ENCODE measurements around the gene CCDC102B. TPM values are rescaled to one million over a fixed set of nuclear protein-coding genes. Genes with fewer than 3 reads are reported as not detected.
"Not testable (repeated sequence)": the region's sequence is repeated elsewhere in the genome, so short reads cannot be mapped to it uniquely, and the experiment has no call there.

CCDC102B gene
- total RNA-seq, 1 donor from 2014 or later: 1.3 TPM

GRCh38 chr18:68790290-68790689 is 7.6 kb upstream of the CCDC102B start:
- not testable (repeated sequence) for H3K9me3 Mint-ChIP-seq

DNA sequence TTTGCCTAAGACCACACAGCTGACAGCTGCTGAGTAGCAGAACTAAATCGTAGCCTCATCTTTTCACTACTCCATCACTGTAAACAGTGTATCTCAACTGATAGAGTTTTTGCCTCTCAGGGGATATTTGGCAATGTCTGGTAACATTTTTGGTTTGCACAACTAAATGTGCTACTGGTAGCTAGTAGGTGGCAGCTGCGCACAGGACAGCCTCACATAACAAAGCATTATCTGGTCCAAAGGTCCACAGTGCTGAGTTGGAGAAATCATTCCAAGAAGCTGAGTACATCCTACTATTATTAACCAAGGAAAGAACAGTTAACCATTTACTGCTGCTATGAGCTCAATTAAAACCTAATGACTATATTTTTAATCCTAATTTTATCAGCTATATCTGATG is 6.1 kb upstream of the CCDC102B start:
- no peak overlapping the region for H3K4me3 Mint-ChIP-seq (ENCODE audit: low read depth)
- no peaks in the 10 kb centered on the region for H3K36me3 Mint-ChIP-seq (ENCODE audit: low read depth)
- no peaks in the 10 kb centered on the region for H3K4me1 Mint-ChIP-seq (ENCODE audit: low read depth)
- H3K27me3 Mint-ChIP-seq (ENCODE audit: low read depth): no peaks in the 10 kb centered on the region
- H3K27ac Mint-ChIP-seq: no peak overlapping the region
- intact Hi-C loops (cut with micrococcal nuclease): no loop called here
- H3K9me3 Mint-ChIP-seq: no peaks in the 10 kb centered on the region
- no peak for DNase-seq (ENCODE audit: low spot score)

More at GRCh38 chr18:68790290-68790689, 7.6 kb upstream of the CCDC102B start:
- H3K27me3 Mint-ChIP-seq (ENCODE audit: low read depth); DNase-seq (ENCODE audit: low spot score); H3K27ac Mint-ChIP-seq; H3K4me3 Mint-ChIP-seq (ENCODE audit: low read depth); H3K36me3 Mint-ChIP-seq (ENCODE audit: low read depth); H3K4me1 Mint-ChIP-seq (ENCODE audit: low read depth); intact Hi-C loops (cut with micrococcal nuclease): not testable (repeated sequence)

GRCh38 chr18:68793951-68794350 is 3.9 kb upstream of the CCDC102B start:
- Mint-ChIP-seq H3K36me3 (ENCODE audit: low read depth) (no peaks in the 10 kb centered on the region), H3K9me3 (no peaks in the 10 kb centered on the region), H3K4me3 (ENCODE audit: low read depth) (no peak overlapping the region), H3K4me1 (ENCODE audit: low read depth) (no peaks in the 10 kb centered on the region), H3K27me3 (ENCODE audit: low read depth) (no peaks in the 10 kb centered on the region), H3K27ac (no peak overlapping the region)
- no peak for DNase-seq (ENCODE audit: low spot score)
- intact Hi-C loops (cut with micrococcal nuclease): no loop called here

DNA sequence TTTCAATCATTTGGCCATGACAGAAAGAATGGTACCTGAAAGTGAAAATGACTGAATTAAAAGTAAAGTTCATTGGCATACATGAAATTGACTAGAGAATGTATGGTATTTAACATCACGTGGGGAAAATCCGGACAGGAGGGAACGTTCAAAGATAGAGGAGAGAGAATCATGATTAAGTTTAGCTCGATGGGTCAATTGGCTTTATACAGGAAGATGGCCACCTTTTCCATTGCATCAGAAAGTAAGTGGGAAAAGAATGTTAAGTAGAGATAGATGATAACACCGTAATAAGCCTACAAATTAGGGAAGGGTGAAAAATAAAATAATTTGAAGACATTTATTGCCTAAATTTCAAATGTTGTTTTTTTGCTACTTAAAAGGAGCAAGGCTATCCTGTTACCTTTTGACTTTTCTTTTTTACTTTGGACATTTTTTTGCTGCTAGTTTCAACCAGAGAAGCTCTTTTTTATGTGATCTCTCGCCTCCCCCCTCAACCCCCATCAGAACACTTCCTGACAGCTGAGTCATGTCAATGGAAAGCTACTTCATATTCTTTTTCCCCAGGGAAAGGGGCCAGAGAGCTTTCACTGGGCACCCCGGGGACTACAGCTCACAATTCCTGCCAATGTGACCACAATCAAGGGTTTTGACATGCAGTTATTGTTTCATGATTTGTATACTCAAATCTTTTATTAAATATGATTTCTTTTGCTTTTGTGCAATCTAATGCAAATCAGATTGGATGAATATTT is 767 bp upstream of the CCDC102B start:
- Mint-ChIP-seq H3K36me3 (ENCODE audit: low read depth) (no peaks in the 10 kb centered on the region), H3K27ac (no peak overlapping the region), H3K4me1 (ENCODE audit: low read depth) (no peaks in the 10 kb centered on the region), H3K9me3 (no peaks in the 10 kb centered on the region), H3K4me3 (ENCODE audit: low read depth) (no peak overlapping the region), H3K27me3 (ENCODE audit: low read depth) (no peaks in the 10 kb centered on the region)
- intact Hi-C loops (cut with micrococcal nuclease): no loop called here
- no peak for DNase-seq (ENCODE audit: low spot score)

DNA sequence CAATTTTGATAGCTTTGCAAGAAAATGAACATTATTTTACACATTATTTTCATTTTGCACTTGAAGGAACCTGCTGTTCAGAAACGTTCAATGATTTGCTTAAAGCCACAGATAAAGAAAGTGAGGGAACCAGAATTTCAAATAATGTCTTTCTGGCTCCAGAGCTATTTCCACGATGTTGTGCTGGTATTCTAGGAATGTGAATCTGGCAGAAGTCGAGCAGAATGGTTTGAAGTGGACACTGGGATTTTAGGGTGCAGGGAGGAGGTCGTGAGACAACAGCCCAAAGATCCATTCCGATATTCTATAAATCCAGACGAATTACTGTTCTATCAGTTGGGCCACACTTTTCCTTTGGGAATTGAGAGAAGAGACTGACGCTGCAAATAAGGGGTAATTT is 2.2 kb downstream of the CCDC102B start:
- intact Hi-C loops (cut with micrococcal nuclease): no loop called here
- no peaks in the 10 kb centered on the region for H3K27me3 Mint-ChIP-seq (ENCODE audit: low read depth)
- H3K4me3 Mint-ChIP-seq (ENCODE audit: low read depth): no peak overlapping the region
- no peaks in the 10 kb centered on the region for H3K9me3 Mint-ChIP-seq
- no peak for DNase-seq (ENCODE audit: low spot score)
- H3K27ac Mint-ChIP-seq: no peak overlapping the region
- no peaks in the 10 kb centered on the region for H3K36me3 Mint-ChIP-seq (ENCODE audit: low read depth)
- H3K4me1 Mint-ChIP-seq (ENCODE audit: low read depth): no peaks in the 10 kb centered on the region

GRCh38 chr18:68803356-68803755 is 5.5 kb downstream of the CCDC102B start:
- no peak overlapping the region for H3K27ac Mint-ChIP-seq
- no peaks in the 10 kb centered on the region for H3K36me3 Mint-ChIP-seq (ENCODE audit: low read depth)
- no peaks in the 10 kb centered on the region for H3K9me3 Mint-ChIP-seq
- intact Hi-C loops (cut with micrococcal nuclease): no loop called here
- H3K4me1 Mint-ChIP-seq (ENCODE audit: low read depth): no peaks in the 10 kb centered on the region
- H3K4me3 Mint-ChIP-seq (ENCODE audit: low read depth): no peak overlapping the region
- DNase-seq (ENCODE audit: low spot score): no peak
- no peaks in the 10 kb centered on the region for H3K27me3 Mint-ChIP-seq (ENCODE audit: low read depth)

DNA sequence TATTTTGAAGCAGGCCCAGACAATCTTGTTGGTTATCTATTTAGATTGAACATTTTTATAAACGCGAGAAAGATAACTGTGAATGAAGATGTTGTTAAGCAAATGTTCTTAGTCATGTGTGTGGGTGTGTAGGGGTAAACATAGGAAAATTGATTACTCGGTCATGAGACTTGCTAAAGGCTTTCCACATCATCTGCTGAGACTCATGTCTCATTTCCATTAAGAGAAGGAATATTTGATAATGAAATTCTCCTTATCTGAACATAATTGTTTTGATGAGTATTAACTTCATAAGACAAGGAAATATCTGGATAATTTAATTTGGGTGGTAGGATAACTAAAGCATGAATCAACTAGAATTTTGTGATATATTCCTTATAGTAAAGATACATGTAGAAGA is 19.7 kb downstream of the CCDC102B start:
- intact Hi-C loops (cut with micrococcal nuclease): no loop called here
- no peak overlapping the region for H3K27ac Mint-ChIP-seq
- no peaks in the 10 kb centered on the region for H3K27me3 Mint-ChIP-seq (ENCODE audit: low read depth)
- no peaks in the 10 kb centered on the region for H3K36me3 Mint-ChIP-seq (ENCODE audit: low read depth)
- no peaks in the 10 kb centered on the region for H3K4me1 Mint-ChIP-seq (ENCODE audit: low read depth)
- no peak for DNase-seq (ENCODE audit: low spot score)
- no peak overlapping the region for H3K4me3 Mint-ChIP-seq (ENCODE audit: low read depth)
- H3K9me3 Mint-ChIP-seq: no peaks in the 10 kb centered on the region

DNA sequence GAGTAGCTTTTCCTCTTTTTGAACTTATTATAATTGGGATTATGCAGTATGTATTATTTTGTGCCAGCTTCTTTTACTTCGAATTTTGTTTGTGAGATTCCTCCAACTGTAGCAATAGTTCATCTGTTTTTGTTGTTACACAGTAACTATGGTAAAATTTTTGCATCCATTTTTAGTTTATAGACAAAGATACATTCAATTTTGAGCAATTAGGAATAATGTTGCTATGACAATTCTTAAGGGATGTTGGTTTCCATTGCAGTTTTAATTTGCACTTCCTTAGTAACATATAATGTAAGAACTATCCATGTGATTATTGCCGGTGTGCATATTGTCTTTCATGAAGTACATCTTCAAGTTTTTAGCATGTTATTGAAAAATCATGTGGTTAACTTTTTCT is 20.7 kb downstream of the CCDC102B start:
- intact Hi-C loops (cut with micrococcal nuclease): no loop called here
- Mint-ChIP-seq H3K27ac (no peak overlapping the region), H3K36me3 (ENCODE audit: low read depth) (no peaks in the 10 kb centered on the region), H3K27me3 (ENCODE audit: low read depth) (no peaks in the 10 kb centered on the region), H3K4me1 (ENCODE audit: low read depth) (no peaks in the 10 kb centered on the region), H3K9me3 (no peaks in the 10 kb centered on the region), H3K4me3 (ENCODE audit: low read depth) (no peak overlapping the region)
- DNase-seq (ENCODE audit: low spot score): no peak

DNA sequence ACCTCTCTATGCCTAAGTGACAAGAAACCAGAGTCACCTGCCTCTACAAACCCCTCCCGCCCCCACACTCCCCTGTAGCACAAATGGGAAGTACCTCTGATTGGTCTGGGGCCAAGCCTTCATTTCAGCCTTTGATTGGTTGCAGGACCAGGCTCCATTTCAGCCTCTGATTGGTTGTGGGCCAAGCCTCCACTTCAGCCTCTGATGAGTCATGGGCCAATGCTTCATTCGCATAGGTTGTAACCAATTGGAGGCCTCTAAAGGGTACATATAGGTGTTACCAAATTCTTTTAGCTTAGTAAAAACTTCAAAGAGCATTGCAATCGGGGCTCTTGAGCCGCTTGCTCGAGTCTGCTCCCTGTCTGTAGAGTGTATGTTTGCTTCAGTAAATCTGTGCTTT is 25.0 kb downstream of the CCDC102B start:
- H3K36me3 Mint-ChIP-seq (ENCODE audit: low read depth): no peaks in the 10 kb centered on the region
- H3K4me3 Mint-ChIP-seq (ENCODE audit: low read depth): no peak overlapping the region
- H3K27me3 Mint-ChIP-seq (ENCODE audit: low read depth): no peaks in the 10 kb centered on the region
- H3K4me1 Mint-ChIP-seq (ENCODE audit: low read depth): no peaks in the 10 kb centered on the region
- intact Hi-C loops (cut with micrococcal nuclease): no loop called here
- no peak for DNase-seq (ENCODE audit: low spot score)
- no peak overlapping the region for H3K27ac Mint-ChIP-seq
- no peaks in the 10 kb centered on the region for H3K9me3 Mint-ChIP-seq

DNA sequence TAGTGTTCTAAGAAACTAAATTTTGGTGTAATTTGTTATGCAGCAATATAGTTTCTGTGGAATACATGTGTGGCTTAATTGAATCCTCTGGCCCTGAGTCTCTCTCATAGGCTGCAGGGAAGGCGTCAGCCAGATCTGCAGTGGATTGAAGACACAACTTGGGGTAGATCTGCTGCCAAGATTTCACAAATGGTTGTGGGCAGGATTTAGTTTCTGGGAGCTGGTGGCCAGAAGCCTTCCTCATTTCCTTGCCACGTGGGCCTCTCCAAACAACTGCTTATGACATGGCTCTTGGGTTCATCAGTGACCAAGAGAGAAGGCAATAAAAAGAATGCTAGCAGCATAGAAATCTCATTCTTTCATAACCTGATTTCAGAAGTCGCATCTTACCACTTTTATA is 28.2 kb downstream of the CCDC102B start:
- H3K9me3 Mint-ChIP-seq: no peaks in the 10 kb centered on the region
- H3K36me3 Mint-ChIP-seq (ENCODE audit: low read depth): no peaks in the 10 kb centered on the region
- no peak overlapping the region for H3K27ac Mint-ChIP-seq
- H3K4me3 Mint-ChIP-seq (ENCODE audit: low read depth): no peak overlapping the region
- no peaks in the 10 kb centered on the region for H3K27me3 Mint-ChIP-seq (ENCODE audit: low read depth)
- intact Hi-C loops (cut with micrococcal nuclease): no loop called here
- H3K4me1 Mint-ChIP-seq (ENCODE audit: low read depth): no peaks in the 10 kb centered on the region
- DNase-seq (ENCODE audit: low spot score): no peak

- intact Hi-C loops (cut with micrococcal nuclease): no loop called here
- Mint-ChIP-seq H3K36me3 (ENCODE audit: low read depth) (no peaks in the 10 kb centered on the region), H3K4me3 (ENCODE audit: low read depth) (no peak overlapping the region), H3K4me1 (ENCODE audit: low read depth) (no peaks in the 10 kb centered on the region), H3K27ac (no peak overlapping the region), H3K27me3 (ENCODE audit: low read depth) (no peaks in the 10 kb centered on the region), H3K9me3 (no peaks in the 10 kb centered on the region)
- no peak for DNase-seq (ENCODE audit: low spot score)
Measured at GRCh38 chr18:68830256-68831045, 32.6 kb downstream of the CCDC102B start.

- Mint-ChIP-seq H3K27me3 (ENCODE audit: low read depth) (no peaks in the 10 kb centered on the region), H3K4me3 (ENCODE audit: low read depth) (no peak overlapping the region), H3K36me3 (ENCODE audit: low read depth) (no peaks in the 10 kb centered on the region), H3K27ac (no peak overlapping the region), H3K4me1 (ENCODE audit: low read depth) (no peaks in the 10 kb centered on the region), H3K9me3 (no peaks in the 10 kb centered on the region)
- intact Hi-C loops (cut with micrococcal nuclease): no loop called here
- no peak for DNase-seq (ENCODE audit: low spot score)
Measured at GRCh38 chr18:68833756-68834155, 35.9 kb downstream of the CCDC102B start.

GRCh38 chr18:68837665-68838451 is 40.0 kb downstream of the CCDC102B start:
- no peaks in the 10 kb centered on the region for H3K4me1 Mint-ChIP-seq (ENCODE audit: low read depth)
- H3K36me3 Mint-ChIP-seq (ENCODE audit: low read depth): no peaks in the 10 kb centered on the region
- H3K27me3 Mint-ChIP-seq (ENCODE audit: low read depth): no peaks in the 10 kb centered on the region
- no peaks in the 10 kb centered on the region for H3K9me3 Mint-ChIP-seq
- no peak overlapping the region for H3K4me3 Mint-ChIP-seq (ENCODE audit: low read depth)
- DNase-seq (ENCODE audit: low spot score): no peak
- H3K27ac Mint-ChIP-seq: no peak overlapping the region
- intact Hi-C loops (cut with micrococcal nuclease): no loop called here
